A172 (cell line): ENCODE measurements around the gene GPBP1. TPM values are rescaled to one million over a fixed set of nuclear protein-coding genes. Genes with fewer than 3 reads are reported as not detected.

Source experiments
- DNase-seq: peaks from one replicate; pipeline ENCODE4 v3.0.0-alpha.2; 2015; ENCODE audit warnings: low spot score
- total RNA-seq: library from RNA; depleted of rRNA; stranded (reverse); fragments of >200 nt; shearing (Covaris generic); gene quantifications from 2 replicates; pipeline ENCODE4 v1.2.3, GENCODE V29; 2014

GPBP1 gene
- total RNA-seq, 1 experiment from 2014 or later: 117 TPM

- no peak for DNase-seq
Measured at GRCh38 chr5:57211039-57211438, 37.2 kb downstream of the GPBP1 start.

GRCh38 chr5:57215629-57216195 is 41.9 kb downstream of the GPBP1 start:
- DNase-seq: no peak

GRCh38 chr5:57216714-57217113 is 42.9 kb downstream of the GPBP1 start:
- peak; percentile 53 for DNase-seq

- no peak for DNase-seq
Measured at GRCh38 chr5:57219386-57219785, 45.5 kb downstream of the GPBP1 start.

- peak; percentile 64 for DNase-seq
Measured at GRCh38 chr5:57221049-57221568, 47.2 kb downstream of the GPBP1 start.

GRCh38 chr5:57225553-57225952 is 51.7 kb downstream of the GPBP1 start:
- no peak for DNase-seq

GRCh38 chr5:57229313-57229712 is 55.5 kb downstream of the GPBP1 start:
- no peak for DNase-seq

- no peak for DNase-seq
Measured at GRCh38 chr5:57231607-57232006, 57.7 kb downstream of the GPBP1 start.

- DNase-seq: peak; percentile 4
Measured at GRCh38 chr5:57232293-57233033, 58.6 kb downstream of the GPBP1 start.

GRCh38 chr5:57243286-57244137 is 69.7 kb downstream of the GPBP1 start:
- no peak for DNase-seq

GRCh38 chr5:57244331-57244730 is 70.5 kb downstream of the GPBP1 start:
- no peak for DNase-seq

GRCh38 chr5:57246426-57246825 is 72.6 kb downstream of the GPBP1 start:
- DNase-seq: no peak

- DNase-seq: no peak
Measured at GRCh38 chr5:57247765-57248164, 73.9 kb downstream of the GPBP1 start.

GRCh38 chr5:57249265-57249874 is 75.5 kb downstream of the GPBP1 start:
- no peak for DNase-seq

GRCh38 chr5:57258052-57258451 is 84.2 kb downstream of the GPBP1 start:
- DNase-seq: no peak

- no peak for DNase-seq
Measured at GRCh38 chr5:57258943-57259342, 85.1 kb downstream of the GPBP1 start.

GRCh38 chr5:57259704-57260103 is 85.8 kb downstream of the GPBP1 start:
- DNase-seq: no peak

- DNase-seq: no peak
Measured at GRCh38 chr5:57262541-57262940, 88.7 kb downstream of the GPBP1 start.

GRCh38 chr5:57267805-57268204 is 93.9 kb downstream of the GPBP1 start:
- no peak for DNase-seq

- DNase-seq: no peak
Measured at GRCh38 chr5:57276353-57276752, 102.5 kb downstream of the GPBP1 start.

GRCh38 chr5:57277085-57277484 is 103.2 kb downstream of the GPBP1 start:
- peak; percentile 15 for DNase-seq

- no peak for DNase-seq
Measured at GRCh38 chr5:57280853-57281252, 107.0 kb downstream of the GPBP1 start.
